HCT116 (cell line): ENCODE results near the gene RFTN1. TPM values are rescaled to one million over a fixed set of nuclear protein-coding genes. Genes with fewer than 3 reads are reported as not detected.

Experiments
- ATAC-seq: fragments of 200-7000 bp; cut with Tn5 transposase; 2 replicates; pipeline ENCODE4 v1.9.1; 2020; ENCODE audit warnings: mild to moderate bottlenecking, moderate library complexity
- BruUV-seq: library from RNA; stranded (reverse); fragments of 400-500 nt; replicated peaks from 2 replicates; lab custom pipeline; 2021; lab: Mats Ljungman, UMichigan
- CTCF ChIA-PET: fragments of 300-600 bp; sonication (Branson Sonifier 250); formaldehyde crosslinking; loops from one replicate; lab custom pipeline; 2021; ENCODE audit warnings: antibody characterized with exemption; lab: Charles Lee
- POLR2A ChIA-PET: fragments of 300-600, 350-600 bp; sonication (Branson Sonifier 250); formaldehyde crosslinking; loops from one replicate; lab custom pipeline; 2021; ENCODE audit warnings: antibody characterized with exemption; lab: Charles Lee
- RAD21 ChIA-PET, 2 experiments: fragments of 300-600 bp; sonication (Branson Sonifier 250); formaldehyde crosslinking; loops; one replicate each; lab custom pipeline; 2023; ENCODE audit warnings: low total read pairs in 2 of 2; ENCODE audit not compliant: uncharacterized antibody in 2 of 2, unreplicated experiment in 2 of 2, low non-redundant PET in 1 of 2; lab: Charles Lee
- DNase-seq: peaks from one replicate; pipeline ENCODE4 v3.0.0-alpha.2; 2010; ENCODE audit warnings: low read depth, low spot score
- H2AFZ ChIP-seq: fragments of 200-600 bp; shearing (Covaris generic), sonication (generic); 2 replicates; pipeline ENCODE4 v1.6.1; 2017; ENCODE audit warnings: low read depth, mixed run types, mixed read lengths, antibody characterized with exemption, low read length; ENCODE audit not compliant: poor library complexity, severe bottlenecking
- H3K27ac ChIP-seq: 2 replicates; pipeline ENCODE4 v1.5.1; 2012; ENCODE audit warnings: low read depth, low read length
- H3K27me3 ChIP-seq: fragments of 200-600 bp; sonication (generic); 2 replicates; pipeline ENCODE4 v1.6.1; 2016; ENCODE audit warnings: mixed run types, low read length, mixed read lengths; ENCODE audit not compliant: insufficient read depth
- H3K36me3 ChIP-seq, 2 experiments: fragments of 200-500 bp in 1 of 2; fragments of 200-600 bp in 1 of 2; sonication (Bioruptor generic) in 1 of 2; sonication (generic) in 1 of 2; 2 replicates each; pipeline versions ENCODE4 v1.5.1 to v1.6.1; 2014 to 2016; ENCODE audit warnings: low read length in 2 of 2, inconsistent platforms in 1 of 2, mixed read lengths in 1 of 2, mixed run types in 1 of 2; ENCODE audit not compliant: insufficient read depth in 2 of 2, control insufficient read depth in 1 of 2
- H3K4me1 ChIP-seq, 2 experiments: fragments of 200-600 bp in 1 of 2; sonication (generic) in 1 of 2; 2 replicates each; pipeline versions ENCODE4 v1.5.1 to v1.6.1; 2012 to 2017; ENCODE audit warnings: low read length in 2 of 2, inconsistent platforms in 1 of 2, mild to moderate bottlenecking in 1 of 2, mixed read lengths in 1 of 2, mixed run types in 1 of 2, moderate library complexity in 1 of 2; ENCODE audit not compliant: insufficient read depth in 2 of 2, control insufficient read depth in 1 of 2
- H3K4me2 ChIP-seq: fragments of 200-600 bp; sonication (generic); 2 replicates; pipeline ENCODE4 v1.6.1; 2017; ENCODE audit warnings: mixed run types, low read length, mixed read lengths
- H3K4me3 ChIP-seq, 2 experiments: fragments of 200-600 bp in 1 of 2; sonication (generic) in 1 of 2; replicated peaks in 1 of 2; 2 replicates each; pipeline ENCODE4 v1.5.1; 2011 to 2016; ENCODE audit warnings: low read length in 2 of 2, control low read depth in 1 of 2, low read depth in 1 of 2, mild to moderate bottlenecking in 1 of 2, mixed read lengths in 1 of 2, mixed run types in 1 of 2
- H3K79me2 ChIP-seq: fragments of 200-600 bp; sonication (generic); 2 replicates; pipeline ENCODE4 v1.6.1; 2017; ENCODE audit warnings: mild to moderate bottlenecking, mixed run types, low read length, moderate library complexity, mixed read lengths; ENCODE audit not compliant: insufficient read depth
- H3K9ac ChIP-seq: fragments of 200-600 bp; sonication (generic); 2 replicates; pipeline ENCODE4 v1.6.1; 2016; ENCODE audit warnings: low read length, mixed read lengths
- H3K9me2 ChIP-seq: fragments of 200-600 bp; sonication (generic), shearing (Covaris generic); 2 replicates; pipeline ENCODE4 v1.6.1; 2017; ENCODE audit warnings: mixed run types, mild to moderate bottlenecking, moderate library complexity; ENCODE audit not compliant: insufficient read depth
- H3K9me3 ChIP-seq, 2 experiments: fragments of 200-500 bp in 1 of 2; fragments of 200-600 bp in 1 of 2; sonication (Bioruptor generic) in 1 of 2; sonication (generic) in 1 of 2; 2 replicates each; pipeline ENCODE4 v1.6.1; 2014 to 2017; ENCODE audit warnings: low read length in 2 of 2, mixed read lengths in 2 of 2, inconsistent platforms in 1 of 2, low read depth in 1 of 2, mild to moderate bottlenecking in 1 of 2, mixed run types in 1 of 2, moderate library complexity in 1 of 2; ENCODE audit not compliant: control insufficient read depth in 1 of 2, insufficient read depth in 1 of 2
- H4K20me1 ChIP-seq: fragments of 200-600 bp; sonication (generic), shearing (Covaris generic); 2 replicates; pipeline ENCODE4 v1.6.1; 2017; ENCODE audit warnings: mixed run types, mild to moderate bottlenecking, moderate library complexity; ENCODE audit not compliant: insufficient read depth
- CBX3 ChIP-seq: IDR thresholded peaks from 2 replicates; pipeline ENCODE4 v1.6.1; 2012; ENCODE audit warnings: low read depth
- CEBPB ChIP-seq: IDR thresholded peaks from 2 replicates; pipeline ENCODE4 v1.6.1; 2012; ENCODE audit warnings: low read depth
- EGR1 ChIP-seq: IDR thresholded peaks from 2 replicates; pipeline ENCODE4 v1.6.1; 2012; ENCODE audit warnings: low read depth
- ELF1 ChIP-seq: IDR thresholded peaks from 2 replicates; pipeline ENCODE4 v1.6.1; 2012; ENCODE audit warnings: low read depth, borderline replicate concordance
- EZH2phosphoT487 ChIP-seq: fragments of 200-600 bp; IDR thresholded peaks from 2 replicates; pipeline ENCODE4 v1.6.1; 2018; ENCODE audit warnings: antibody characterized with exemption, borderline replicate concordance
- FOSL1 ChIP-seq: IDR thresholded peaks from 2 replicates; pipeline ENCODE4 v1.6.1; 2012; ENCODE audit warnings: low read depth
- JUND ChIP-seq: IDR thresholded peaks from 2 replicates; pipeline ENCODE4 v1.6.1; 2012
- POLR2A ChIP-seq: IDR thresholded peaks from 2 replicates; pipeline ENCODE4 v1.7.0; 2011; ENCODE audit warnings: borderline replicate concordance; ENCODE audit not compliant: insufficient read depth, insufficient read length; ENCODE audit errors: extremely low read depth
- POLR2AphosphoS5 ChIP-seq: IDR thresholded peaks from 2 replicates; pipeline ENCODE4 v1.6.1; 2011; ENCODE audit warnings: mild to moderate bottlenecking, low read depth, low read length, moderate library complexity
- RAD21 ChIP-seq: IDR thresholded peaks from 2 replicates; pipeline ENCODE4 v1.6.1; 2012; ENCODE audit warnings: low read depth, mild to moderate bottlenecking
- TCF7L2 ChIP-seq: IDR thresholded peaks from 2 replicates; pipeline ENCODE4 v1.7.0; 2011; ENCODE audit warnings: borderline replicate concordance, inconsistent platforms; ENCODE audit not compliant: insufficient read depth, insufficient read length; ENCODE audit errors: extremely low read depth
- YY1 ChIP-seq: IDR thresholded peaks from 2 replicates; pipeline ENCODE4 v1.6.1; 2011; ENCODE audit warnings: low read length, low read depth, moderate library complexity, mild to moderate bottlenecking; ENCODE audit not compliant: insufficient replicate concordance; ENCODE audit errors: extremely low read depth
- ZFX ChIP-seq: fragments of 450-650 bp; IDR thresholded peaks from 2 replicates; pipeline ENCODE4 v1.6.1; 2017
- ZNF274 ChIP-seq: fragments of 200-500 bp; sonication (Bioruptor generic); IDR thresholded peaks from 2 replicates; pipeline ENCODE4 v1.6.1; 2014; ENCODE audit warnings: mild to moderate bottlenecking, low read depth, low read length, inconsistent platforms
- intact Hi-C: fragments of 100-400 bp; cut with micrococcal nuclease; formaldehyde crosslinking; loops from 2 replicates; pipeline ENCODE4 v1.10.0; 2022
- total RNA-seq: library from RNA; stranded (reverse); gene quantifications from one replicate; pipeline ENCODE4 v1.2.1, GENCODE V29; 2021; ENCODE audit not compliant: unreplicated experiment
- TF ChIP-seq, protein P1 (sequence below): IDR thresholded peaks from 2 replicates; pipeline ENCODE4 v1.6.1; 2011; ENCODE audit warnings: mild to moderate bottlenecking, low read length, moderate library complexity; ENCODE audit not compliant: insufficient replicate concordance; ENCODE audit errors: extremely low read depth
- TF ChIP-seq, protein P2 (sequence below): IDR thresholded peaks from 2 replicates; pipeline ENCODE4 v1.6.1; 2012
- TF ChIP-seq, protein P3 (sequence below), 3 experiments: fragments of 200-600 bp in 1 of 3; sonication (generic) in 1 of 3; IDR thresholded peaks in 2 of 3; conservative IDR thresholded peaks in 1 of 3; 2 replicates each; pipeline ENCODE4 v1.5.1; 2012 to 2017; ENCODE audit warnings: low read depth in 2 of 3, low read length in 2 of 3, antibody characterized with exemption in 1 of 3, borderline replicate concordance in 1 of 3, control low read depth in 1 of 3, mild to moderate bottlenecking in 1 of 3, mixed read lengths in 1 of 3, mixed run types in 1 of 3, moderate library complexity in 1 of 3; ENCODE audit not compliant: insufficient read depth in 1 of 3

The RFTN1 gene
- total RNA-seq, 1 experiment from 2014 or later = 3.9 TPM

DNA sequence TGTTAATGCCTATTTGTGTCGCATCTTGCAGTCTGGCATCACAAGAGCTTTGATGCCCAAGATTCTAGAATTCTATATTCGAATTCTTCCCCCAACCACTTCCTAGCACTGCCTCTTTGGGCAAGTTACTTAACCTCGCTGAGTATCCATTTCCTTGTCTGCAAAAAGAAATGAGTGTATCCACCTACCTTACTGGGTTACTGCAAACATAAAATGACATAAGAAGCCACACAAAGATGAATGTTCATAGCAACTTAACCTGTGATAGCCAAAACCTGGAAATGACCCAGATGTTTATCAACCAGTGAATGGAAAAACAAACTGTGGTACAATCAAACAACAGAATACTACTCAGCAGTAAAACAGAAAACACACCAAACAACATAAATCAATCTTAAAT is 24.9 kb downstream of the RFTN1 start:
- DNase-seq (no peak), ATAC-seq (no peak)
- no peaks in the 10 kb centered on the region for H3K79me2 ChIP-seq
- H3K9me2 ChIP-seq = no peaks in the 10 kb centered on the region
- no peak overlapping the region for H2AFZ ChIP-seq
- no peak overlapping the region for H3K4me3 ChIP-seq
- RAD21 ChIA-PET = no interaction called here
- no TSS peak for BruUV-seq
- POLR2A ChIA-PET = no interaction called here
- H3K4me2 ChIP-seq = no peak overlapping the region
- H3K27ac ChIP-seq = no peak overlapping the region
- H4K20me1 ChIP-seq = no peaks in the 10 kb centered on the region
- CTCF ChIA-PET = no interaction called here
- no peak overlapping the region for H3K9ac ChIP-seq
- intact Hi-C loops = no loop called here
- H3K4me1 ChIP-seq = no peaks in the 10 kb centered on the region
- no peaks in the 10 kb centered on the region for H3K27me3 ChIP-seq
- TF ChIP-seq, protein P1, sequence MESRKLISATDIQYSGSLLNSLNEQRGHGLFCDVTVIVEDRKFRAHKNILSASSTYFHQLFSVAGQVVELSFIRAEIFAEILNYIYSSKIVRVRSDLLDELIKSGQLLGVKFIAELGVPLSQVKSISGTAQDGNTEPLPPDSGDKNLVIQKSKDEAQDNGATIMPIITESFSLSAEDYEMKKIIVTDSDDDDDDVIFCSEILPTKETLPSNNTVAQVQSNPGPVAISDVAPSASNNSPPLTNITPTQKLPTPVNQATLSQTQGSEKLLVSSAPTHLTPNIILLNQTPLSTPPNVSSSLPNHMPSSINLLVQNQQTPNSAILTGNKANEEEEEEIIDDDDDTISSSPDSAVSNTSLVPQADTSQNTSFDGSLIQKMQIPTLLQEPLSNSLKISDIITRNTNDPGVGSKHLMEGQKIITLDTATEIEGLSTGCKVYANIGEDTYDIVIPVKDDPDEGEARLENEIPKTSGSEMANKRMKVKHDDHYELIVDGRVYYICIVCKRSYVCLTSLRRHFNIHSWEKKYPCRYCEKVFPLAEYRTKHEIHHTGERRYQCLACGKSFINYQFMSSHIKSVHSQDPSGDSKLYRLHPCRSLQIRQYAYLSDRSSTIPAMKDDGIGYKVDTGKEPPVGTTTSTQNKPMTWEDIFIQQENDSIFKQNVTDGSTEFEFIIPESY = no peak
- TF ChIP-seq ZFX (no peak), ZNF274 (no peak), TCF7L2 (no peak), EGR1 (no peak), YY1 (no peak), FOSL1 (no peak), JUND (no peak), CEBPB (no peak), POLR2A (no peak), CBX3 (no peak), EZH2phosphoT487 (no peak), POLR2AphosphoS5 (no peak), ELF1 (no peak), RAD21 (no peak)
- TF ChIP-seq, protein P2, sequence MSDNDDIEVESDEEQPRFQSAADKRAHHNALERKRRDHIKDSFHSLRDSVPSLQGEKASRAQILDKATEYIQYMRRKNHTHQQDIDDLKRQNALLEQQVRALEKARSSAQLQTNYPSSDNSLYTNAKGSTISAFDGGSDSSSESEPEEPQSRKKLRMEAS = no peak
- TF ChIP-seq, protein P3, sequence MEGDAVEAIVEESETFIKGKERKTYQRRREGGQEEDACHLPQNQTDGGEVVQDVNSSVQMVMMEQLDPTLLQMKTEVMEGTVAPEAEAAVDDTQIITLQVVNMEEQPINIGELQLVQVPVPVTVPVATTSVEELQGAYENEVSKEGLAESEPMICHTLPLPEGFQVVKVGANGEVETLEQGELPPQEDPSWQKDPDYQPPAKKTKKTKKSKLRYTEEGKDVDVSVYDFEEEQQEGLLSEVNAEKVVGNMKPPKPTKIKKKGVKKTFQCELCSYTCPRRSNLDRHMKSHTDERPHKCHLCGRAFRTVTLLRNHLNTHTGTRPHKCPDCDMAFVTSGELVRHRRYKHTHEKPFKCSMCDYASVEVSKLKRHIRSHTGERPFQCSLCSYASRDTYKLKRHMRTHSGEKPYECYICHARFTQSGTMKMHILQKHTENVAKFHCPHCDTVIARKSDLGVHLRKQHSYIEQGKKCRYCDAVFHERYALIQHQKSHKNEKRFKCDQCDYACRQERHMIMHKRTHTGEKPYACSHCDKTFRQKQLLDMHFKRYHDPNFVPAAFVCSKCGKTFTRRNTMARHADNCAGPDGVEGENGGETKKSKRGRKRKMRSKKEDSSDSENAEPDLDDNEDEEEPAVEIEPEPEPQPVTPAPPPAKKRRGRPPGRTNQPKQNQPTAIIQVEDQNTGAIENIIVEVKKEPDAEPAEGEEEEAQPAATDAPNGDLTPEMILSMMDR (IDR thresholded peaks at IDR 0.05 in 2 of 3, conservative IDR thresholded peaks at IDR 0.05 in 1 of 3; ENCODE audit: borderline replicate concordance in 1 of 3, insufficient read depth in 1 of 3, low read depth in 2 of 3, low read length in 2 of 3) = no peak
- no peaks in the 10 kb centered on the region for H3K9me3 ChIP-seq
- H3K36me3 ChIP-seq = no peaks in the 10 kb centered on the region
